Adrenal gland (tissue), 19 donors: Measurements from ENCODE around the gene CLDN16. TPM values are rescaled to one million over a fixed set of nuclear protein-coding genes. Genes with fewer than 3 reads are reported as not detected.

Experiments used
- DNase-seq, 7 donors: peaks; one replicate each; pipeline ENCODE4 v3.0.0-alpha.2; 2019 to 2020
- H3K27ac ChIP-seq, 5 donors: fragments of 200-600 bp; sonication (generic) in 4 of 5; 1 replicate in 3 of 5; 2 replicates in 2 of 5; pipeline versions ENCODE4 v1.5.1 to v1.8.0; 2016 to 2020; ENCODE audit warnings: mild to moderate bottlenecking in 1 of 5
- H3K27me3 ChIP-seq: fragments of 200-600 bp; 2 replicates; pipeline ENCODE4 v1.8.0; 2021
- H3K36me3 ChIP-seq, 2 donors: fragments of 200-600 bp; replicated peaks in 1 of 2; 1 replicate in 1 of 2; 2 replicates in 1 of 2; pipeline versions ENCODE4 v1.5.1 to v1.8.0; 2018 to 2022
- H3K4me1 ChIP-seq, 2 donors: fragments of 200-600 bp; replicated peaks in 1 of 2; 1 replicate in 1 of 2; 2 replicates in 1 of 2; pipeline versions ENCODE4 v1.5.1 to v1.8.0; 2018 to 2021
- H3K4me3 ChIP-seq, 4 donors: fragments of 200-600 bp; sonication (generic) in 3 of 4; one replicate each; pipeline ENCODE4 v1.5.1; 2016 to 2018
- H3K9me3 ChIP-seq, 3 donors: fragments of 200-600 bp; sonication (generic) in 1 of 3; replicated peaks in 1 of 3; 1 replicate in 2 of 3; 2 replicates in 1 of 3; pipeline versions ENCODE4 v1.5.1 to v1.8.0; 2016 to 2021
- CTCF ChIP-seq, 6 experiments: fragments of 450-650 bp in 4 of 6; fragments of 200-600 bp in 2 of 6; sonication (generic) in 1 of 6; IDR thresholded peaks; 1 replicate in 5 of 6; 2 replicates in 1 of 6; pipeline versions ENCODE4 v1.5.1 to v1.8.0; 2016 to 2021; ENCODE audit warnings: antibody characterized with exemption in 6 of 6, mild to moderate bottlenecking in 2 of 6, moderate library complexity in 1 of 6
- POLR2A ChIP-seq, 2 donors: fragments of 450-650 bp; IDR thresholded peaks; one replicate each; pipeline ENCODE4 v1.6.1; 2017; ENCODE audit warnings: antibody characterized with exemption in 2 of 2, mild to moderate bottlenecking in 2 of 2, moderate library complexity in 1 of 2
- WGBS, 4 donors: extraction: QIAGEN DNeasy Blood & Tissue Kit in 2 of 4; methylation state at CpG; one replicate each; pipeline versions ENCODE4 v1.1.5 to v1.1.7; 2013 to 2017; 5-methylcytosine and 5-hydroxymethylcytosine counted together
- intact Hi-C, 2 donors: fragments of 100-400 bp; cut with DNase I; formaldehyde crosslinking; loops; one replicate each; pipeline versions ENCODE4 v1.14.1 to v1.15.0; 2022 to 2023
- long read RNA-seq, 10 donors: library from polyadenylated mRNA in 3 of 10; unstranded in 2 of 10; stranded (forward) in 1 of 10; transcript quantifications; one replicate each; pipeline ENCODE4 v2.0.0 and lab custom pipeline, GENCODE V29; 2021 to 2026
- polyA plus RNA-seq, 3 donors: library from polyadenylated mRNA; stranded (reverse); fragments of 200-250 nt in 2 of 3; fragments of 350-450 nt in 1 of 3; fragmentation: Illumina TruSeq in 1 of 3; extraction: RNeasy Lipid Tissue Mini Kit (QIAGEN cat#74804) in 1 of 3; gene quantifications; one replicate each; pipeline ENCODE4 v1.2.3, GENCODE V29; 2013 to 2014
- total RNA-seq, 9 donors: library from RNA; depleted of rRNA in 4 of 9; stranded (reverse); fragments of >200 nt in 4 of 9; fragments of 120-200 nt in 1 of 9; fragmentation: NEBNext Ultra II Directional in 1 of 9; extraction: Animal tissue kit (Norgen Biotek cat#: 25700) in 1 of 9; gene quantifications; one replicate each; pipeline versions ENCODE4 v1.1.0 to v1.2.4, GENCODE V29; 2013 to 2023
- donor health status: healthy with polysubstance abuse.
- donor health status: Bipolar disorder and iron deficiency.
- donor health status: DM: yes; HTN: yes; CAD: no.
- donor health status: DM: no; HTN: no; CAD: no.
- donor health status: DM: no; HTN: no; CAD: no.
- donor health status: DM: yes; HTN: yes; CAD: no.

Gene CLDN16
- total RNA-seq (1 to 10 TPM in 4 of 9 donors, under 1 TPM in 5; 0.49 to 2.9 (median 0.84) TPM), polyA plus RNA-seq (under 1 TPM; 0.20 to 0.72 (median 0.33) TPM)
- long read RNA-seq, donor 1, result 0 reads
- long read RNA-seq, donor 2, partial matches to known transcripts, result 35 of 35 reads
- long read RNA-seq, donor 2, other reads (novel, unspliced or antisense), result 0 of 35 reads
- long read RNA-seq, donor 3, result 0 reads
- long read RNA-seq, donor 4, partial matches to known transcripts, result 0 of 1 reads
- long read RNA-seq, donor 4, other reads (novel, unspliced or antisense), result 1 of 1 reads
- long read RNA-seq, donor 5, partial matches to known transcripts, result 0 of 6 reads
- long read RNA-seq, donor 5, other reads (novel, unspliced or antisense), result 6 of 6 reads
- long read RNA-seq, donor 6, partial matches to known transcripts, result 0 of 1 reads
- long read RNA-seq, donor 6, other reads (novel, unspliced or antisense), result 1 of 1 reads
- long read RNA-seq, donor 7, result 0 reads
- long read RNA-seq, donor 8, result 0 reads
- long read RNA-seq, donor 9, result 0 reads
- long read RNA-seq, donor 10, result 0 reads

- intact Hi-C loops, result loop anchor here in 1 of 2 donors (10.0 kb wide), 1 partner anchor 63 kb away; the partner anchor contains the start of gene CLDN1
- no peak for DNase-seq
These were observed at the start of gene CLDN16 for GRCh38 chr3:190387578-190388213. TSS of gene CLDN16 (plus strand) at chr3:190388163. CDS start at chr3:190388330, 167 bp downstream.

GRCh38 chr3:190338717-190339116 is 49.2 kb upstream of the CLDN16 start:
- Histone ChIP-seq H3K9me3 (no peaks in the 10 kb centered on the region), H3K27me3 (no peaks in the 10 kb centered on the region), H3K27ac (no peak overlapping the region), H3K4me3 (no peak overlapping the region), H3K4me1 (peaks cover 0 to 9% of the 10 kb centered on the region in 2 donors), H3K36me3 (no peaks in the 10 kb centered on the region)
- DNase-seq, result peak in 4 of 7 donors; percentile 37 to 56 (median 47)
- TF ChIP-seq CTCF (IDR thresholded peaks at IDR 0.05), result no peak
- TF ChIP-seq POLR2A (IDR thresholded peaks at IDR 0.05), result no peak
- intact Hi-C loops, result no loop called here

More at GRCh38 chr3:190387578-190388213, at the start of gene CLDN16:
- H3K27ac ChIP-seq, result no peak within 1 kb of the TSS
- H3K36me3 ChIP-seq, result no peaks in the 10 kb centered on the region
- no peak for TF ChIP-seq POLR2A (IDR thresholded peaks at IDR 0.05)
- no peak for TF ChIP-seq CTCF (IDR thresholded peaks at IDR 0.05)
- H3K9me3 ChIP-seq, result no peaks in the 10 kb centered on the region
- no peaks in the 10 kb centered on the region for H3K27me3 ChIP-seq
- WGBS, 4 donors, result 88 to 92% (median 90%) methylated on average over 12 of the region's 12 CpGs
- H3K4me1 ChIP-seq, result peaks cover 0 to 3% of the 10 kb centered on the region in 2 donors
- H3K4me3 ChIP-seq, result no peak within 1 kb of the TSS

- Histone ChIP-seq H3K36me3 (no peaks in the 10 kb centered on the region), H3K4me1 (peaks cover 0 to 9% of the 10 kb centered on the region in 2 donors), H3K9me3 (no peaks in the 10 kb centered on the region), H3K27ac (no peak overlapping the region), H3K4me3 (no peak overlapping the region), H3K27me3 (no peaks in the 10 kb centered on the region)
- TF ChIP-seq POLR2A (IDR thresholded peaks at IDR 0.05) (no peak), CTCF (IDR thresholded peaks at IDR 0.05) (peak in 1 of 6 experiments; percentile 18)
- no peak for DNase-seq
- intact Hi-C loops, result no loop called here
These were observed 48.8 kb upstream of the CLDN16 start for GRCh38 chr3:190339130-190339529.

GRCh38 chr3:190340071-190340470 is 47.9 kb upstream of the CLDN16 start:
- Histone ChIP-seq H3K27ac (no peak overlapping the region), H3K27me3 (no peaks in the 10 kb centered on the region), H3K4me3 (no peak overlapping the region), H3K36me3 (no peaks in the 10 kb centered on the region), H3K9me3 (no peaks in the 10 kb centered on the region), H3K4me1 (peaks cover 6 to 9% of the 10 kb centered on the region in 2 donors)
- no peak for DNase-seq
- WGBS, 4 donors, result 86 to 94% (median 90%) methylated on average over 2 of the region's 2 CpGs
- no peak for TF ChIP-seq CTCF (IDR thresholded peaks at IDR 0.05)
- intact Hi-C loops, result no loop called here
